Tongue (tissue), 2 donors: Measurements from ENCODE around the gene FYB1. TPM values are rescaled to one million over a fixed set of nuclear protein-coding genes. Genes with fewer than 3 reads are reported as not detected.

Experiments
- DNase-seq: peaks from one replicate; pipeline ENCODE4 v3.0.0-alpha.2; 2015
- total RNA-seq: library from RNA; depleted of rRNA; stranded (reverse); fragments of >200 nt; gene quantifications from one replicate; pipeline ENCODE4 v1.2.3, GENCODE V29; 2014

Gene FYB1
- total RNA-seq, 1 donor from 2014 or later = 9.0 TPM

- no peak for DNase-seq
These were observed 15.4 kb downstream of the FYB1 start for GRCh38 chr5:39203951-39204350.

DNA sequence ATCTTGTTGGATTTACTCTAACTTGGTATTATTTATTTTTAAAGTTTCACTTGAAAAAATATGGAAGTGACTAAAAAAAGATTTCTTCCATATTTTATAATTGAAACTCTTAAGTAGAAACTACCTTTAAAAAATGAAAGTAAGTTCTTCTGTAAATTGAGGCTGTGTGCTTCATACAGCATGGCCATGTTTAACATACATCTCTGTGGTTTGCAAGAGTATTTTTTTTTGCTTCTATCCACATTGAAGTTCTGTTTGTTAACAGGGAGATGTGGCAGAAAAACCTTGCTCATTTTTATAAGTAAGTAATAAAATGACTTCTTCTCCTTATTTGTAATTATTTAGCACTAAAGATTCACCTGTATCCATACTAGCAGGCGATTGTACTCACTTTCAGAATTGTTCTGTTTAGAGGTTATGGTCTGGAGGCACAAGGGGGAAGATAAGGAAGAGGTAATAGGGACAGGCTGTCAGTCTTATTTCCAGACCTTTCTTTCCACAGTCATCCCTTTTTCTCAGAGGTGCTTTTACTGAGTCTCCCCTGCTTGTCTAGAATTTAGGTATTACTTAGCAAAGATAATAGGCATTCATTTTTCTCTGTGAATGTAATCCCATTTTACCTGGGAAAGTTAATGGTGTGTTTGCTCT lies 16.0 kb downstream of the FYB1 start:
- DNase-seq = no peak

GRCh38 chr5:39202597-39203274 lies 16.6 kb downstream of the FYB1 start:
- no peak for DNase-seq

DNA sequence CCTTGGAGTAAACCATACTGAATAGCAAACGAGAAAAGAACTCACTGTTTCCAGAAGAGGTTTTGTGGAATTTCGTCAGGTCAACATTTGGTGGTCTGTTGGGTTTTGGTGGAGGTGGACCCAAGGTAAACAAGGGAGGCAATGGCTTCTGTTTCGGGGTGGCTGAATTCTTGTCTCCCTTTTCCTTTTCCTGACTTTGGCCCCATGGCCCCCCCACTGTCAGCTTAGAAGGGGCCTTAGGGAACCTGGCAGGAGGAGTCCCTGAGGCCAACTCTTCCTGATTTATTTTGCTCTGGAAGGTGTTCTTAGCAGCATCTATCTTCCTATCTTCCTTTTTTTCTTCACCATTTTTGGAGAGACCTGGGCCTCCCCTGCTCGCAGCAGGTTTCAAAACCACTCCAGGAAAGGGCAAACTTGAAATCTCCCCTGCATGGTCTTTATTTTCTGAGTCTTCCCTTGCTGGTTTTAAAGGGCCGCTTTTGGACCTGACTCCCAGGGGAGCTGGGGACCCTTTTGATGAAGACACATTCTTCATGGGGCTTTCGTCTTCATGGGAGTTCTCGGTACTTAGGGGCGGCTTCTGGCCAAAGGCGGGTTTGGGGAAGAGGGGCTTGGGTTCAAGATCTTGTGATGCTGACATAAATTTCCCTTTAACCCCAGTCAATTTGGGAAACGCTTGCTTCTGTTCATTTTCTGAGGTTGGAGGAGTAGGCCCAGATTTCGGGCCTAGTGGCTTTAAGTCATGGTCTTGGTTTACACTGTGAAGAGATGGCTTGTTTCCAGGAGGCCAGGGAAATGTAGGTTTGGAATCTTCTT lies 17.4 kb downstream of the FYB1 start:
- DNase-seq = no peak

GRCh38 chr5:39201160-39201780 lies 18.1 kb downstream of the FYB1 start:
- no peak for DNase-seq

- DNase-seq = no peak
These were observed 19.3 kb downstream of the FYB1 start for GRCh38 chr5:39200081-39200480.

DNA sequence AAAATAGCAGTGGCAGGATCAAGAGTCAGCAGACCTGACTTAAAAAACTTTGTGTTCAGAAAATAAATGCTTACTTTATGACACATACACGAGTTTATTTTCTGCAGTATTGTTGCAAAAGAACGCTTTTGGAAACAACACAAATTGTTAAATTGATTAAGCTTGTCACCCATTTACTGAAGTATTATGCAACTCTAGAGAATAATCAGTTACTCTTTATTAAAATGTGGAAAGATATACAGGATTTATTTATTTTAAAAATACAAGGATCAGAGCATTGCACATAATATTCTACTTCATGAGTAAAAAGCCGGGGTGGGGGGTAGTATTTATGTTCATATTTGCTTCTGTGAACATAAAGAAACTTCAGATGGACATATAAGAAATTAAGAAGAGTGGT lies 20.0 kb downstream of the FYB1 start:
- DNase-seq = no peak

DNA sequence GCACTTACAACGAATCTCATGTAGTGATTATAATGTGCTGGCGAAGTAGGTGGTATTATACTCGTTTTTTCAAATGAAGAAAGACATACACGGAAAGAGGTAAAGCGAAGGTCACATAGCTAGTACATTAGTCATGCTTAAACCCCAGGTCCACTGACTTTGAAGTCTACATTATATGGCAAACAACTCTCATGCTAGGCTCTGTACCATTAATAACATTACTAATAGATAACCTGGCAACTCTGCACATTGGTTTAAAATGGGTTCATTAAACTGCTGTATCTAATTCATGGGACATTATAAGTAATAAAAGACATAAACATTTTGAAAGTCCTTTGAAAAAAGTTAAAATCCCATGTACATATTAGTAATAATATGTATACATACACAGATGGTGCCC lies 21.2 kb downstream of the FYB1 start:
- DNase-seq = no peak

DNA sequence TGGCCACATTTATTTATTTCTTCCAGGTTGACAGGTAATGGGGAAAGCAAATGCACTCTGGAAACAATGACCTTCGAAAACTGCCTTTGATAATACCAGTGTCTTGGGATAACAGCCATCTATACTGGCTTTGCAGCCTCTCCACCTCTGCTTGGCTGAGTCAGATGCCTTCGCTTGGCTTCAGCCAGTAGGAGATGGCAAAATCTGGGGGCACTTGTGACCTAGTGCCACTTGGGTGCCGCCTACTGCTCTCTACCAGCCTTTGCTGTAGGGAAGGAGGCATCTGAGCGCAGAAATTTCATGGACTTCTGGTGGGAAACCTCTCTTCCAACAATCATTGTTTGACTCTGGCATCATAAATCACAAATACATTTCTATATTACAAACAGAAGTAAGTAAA lies 21.8 kb downstream of the FYB1 start:
- DNase-seq = no peak

- DNase-seq = no peak
These were observed 24.1 kb downstream of the FYB1 start for GRCh38 chr5:39195198-39195826.

DNA sequence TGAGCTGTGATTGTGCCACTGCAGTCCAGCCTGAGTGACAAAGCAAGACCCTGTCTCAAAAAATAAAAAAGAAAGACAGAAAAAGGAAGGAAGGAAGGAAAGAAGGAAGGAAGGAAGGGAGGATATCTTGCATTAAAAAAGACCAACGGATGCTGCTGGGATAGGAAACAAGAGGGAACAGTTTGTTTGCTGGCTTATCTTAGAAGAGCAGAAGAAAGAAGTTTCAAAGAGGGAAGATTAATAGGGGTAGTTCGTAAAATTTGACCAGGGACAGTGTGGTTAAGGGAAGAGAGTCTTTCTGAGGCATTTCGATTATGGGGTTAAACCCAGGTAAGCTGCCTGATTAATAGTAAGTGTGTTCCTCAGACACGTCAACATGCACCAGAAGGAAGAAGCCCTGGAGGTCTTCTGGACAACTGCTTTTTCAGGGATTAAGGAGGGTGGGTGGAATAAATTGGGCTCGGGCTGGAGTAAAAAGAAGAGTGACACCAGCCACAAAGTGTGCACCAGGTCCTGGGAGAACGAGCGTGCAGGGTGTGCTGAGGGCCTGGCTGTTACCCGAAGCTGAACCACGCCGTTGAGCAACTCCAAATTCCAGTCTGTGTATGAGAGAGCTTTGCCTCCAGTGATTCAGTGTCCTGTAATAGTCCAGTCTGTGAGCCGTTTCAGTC lies 24.8 kb downstream of the FYB1 start:
- no peak for DNase-seq

- DNase-seq = no peak
These were observed 25.6 kb downstream of the FYB1 start for GRCh38 chr5:39193553-39194465.

DNA sequence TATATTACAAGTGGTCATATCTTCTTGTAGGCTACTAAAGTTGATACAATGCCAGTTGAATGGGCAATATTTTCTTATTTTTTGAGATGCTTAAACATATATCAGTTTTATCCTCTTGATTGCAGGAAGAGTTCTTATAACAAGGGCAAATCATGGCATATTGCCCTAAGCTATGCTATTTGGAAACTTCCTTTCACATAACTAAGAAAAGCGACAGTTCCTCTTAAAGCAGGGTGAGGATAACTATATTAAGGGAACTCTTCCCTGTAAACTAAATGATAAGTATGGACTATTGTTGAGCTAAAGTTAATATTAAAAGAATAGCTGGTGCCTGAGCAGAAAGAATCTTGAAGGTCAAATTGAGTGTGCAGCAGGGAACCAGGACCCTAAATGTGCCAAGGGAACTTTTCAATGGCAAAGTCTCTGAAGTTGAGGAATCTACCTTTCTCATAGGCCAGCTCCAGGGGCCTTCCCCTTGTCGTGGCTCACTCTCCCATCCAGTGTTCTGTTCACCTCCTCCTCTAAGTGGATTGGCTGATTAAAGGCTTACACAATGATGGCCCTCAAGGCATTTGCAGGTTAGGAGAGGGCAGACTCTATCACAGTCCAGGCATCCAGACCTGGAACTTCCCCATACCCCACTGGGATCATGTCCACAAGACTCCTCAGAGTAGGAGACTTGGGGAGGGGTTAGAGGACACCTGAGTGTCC lies 26.8 kb downstream of the FYB1 start:
- DNase-seq = no peak

DNA sequence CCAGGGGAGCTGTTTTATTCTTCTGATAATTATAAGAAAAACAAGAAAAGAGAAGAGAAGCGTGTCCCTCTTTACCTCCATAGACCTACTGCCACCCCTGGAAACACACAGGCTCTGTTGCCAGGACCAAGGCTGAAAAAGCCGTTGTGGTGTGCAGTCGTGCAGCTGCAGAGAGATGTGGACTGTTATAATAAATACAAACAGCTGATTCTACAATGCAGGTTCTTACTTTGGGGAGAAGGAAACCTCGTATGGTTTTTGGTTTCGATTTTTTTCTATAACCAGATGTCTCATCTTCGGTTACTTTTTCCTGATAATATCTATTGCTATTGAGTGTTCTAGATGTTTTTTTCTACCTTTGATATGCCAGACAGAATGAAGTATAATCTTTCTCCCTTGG lies 28.1 kb downstream of the FYB1 start:
- DNase-seq = no peak

GRCh38 chr5:39190311-39191102 lies 28.9 kb downstream of the FYB1 start:
- DNase-seq = no peak

- DNase-seq = no peak
These were observed 29.9 kb downstream of the FYB1 start for GRCh38 chr5:39189292-39189955.

GRCh38 chr5:39187831-39188731 lies 31.3 kb downstream of the FYB1 start:
- no peak for DNase-seq
